ENCODE data around the gene RPS5. TPM values are rescaled to one million over a fixed set of nuclear protein-coding genes. Genes with fewer than 3 reads are reported as not detected.

The RPS5 gene
- total and polyA plus RNA-seq, 9 of the 15 experiments (the other 6 are each of a cell fraction or from before 2014, with no cell fraction given): 1,228 to 3,570 (median 2,484) TPM

DNA sequence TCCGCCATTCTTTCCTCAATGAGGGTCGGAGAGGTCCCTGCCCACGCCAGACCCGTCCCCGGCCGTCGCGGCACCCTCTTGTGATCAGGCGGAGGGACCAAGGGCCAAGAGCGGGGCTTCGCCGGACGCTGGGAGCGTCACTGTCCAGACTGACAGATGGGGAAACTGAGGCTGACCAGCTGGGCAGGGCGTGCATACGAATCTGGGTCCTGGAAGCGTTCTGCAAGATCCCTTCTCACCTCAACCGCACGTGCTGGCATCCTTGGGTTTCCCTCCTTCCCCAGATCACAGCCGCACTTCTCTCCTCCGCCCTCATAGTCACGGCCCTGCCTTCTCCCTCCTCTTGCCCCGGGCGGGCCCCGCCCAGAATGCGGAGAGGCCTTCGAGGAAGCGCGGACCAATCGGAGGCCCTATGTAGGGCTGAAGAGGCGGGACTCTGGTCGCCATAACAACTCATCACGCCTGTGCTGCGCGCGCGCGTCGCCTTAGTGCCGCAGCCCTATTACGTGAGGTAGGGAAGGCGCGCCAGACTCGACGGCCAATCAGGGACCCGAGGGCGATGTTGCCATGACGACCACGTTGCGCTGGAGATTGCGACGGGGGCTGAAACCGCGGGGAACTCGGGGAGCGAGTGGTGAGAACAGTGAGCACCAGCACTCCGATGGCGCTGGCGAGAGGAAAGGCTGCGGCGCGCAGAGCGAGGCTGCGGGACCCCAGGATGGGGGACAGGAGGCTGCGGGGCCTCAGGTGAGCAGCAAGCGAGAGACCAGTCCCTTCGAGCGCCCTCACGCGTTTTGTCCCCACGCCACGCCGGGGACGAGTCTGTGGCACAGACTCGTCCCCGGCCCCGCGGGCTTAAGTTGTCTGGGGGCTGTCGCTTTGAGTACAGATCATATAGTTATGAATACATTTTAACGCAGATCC lies 14.1 kb downstream of the RPS5 start (continued):
- TF ChIP-seq, protein P1, sequence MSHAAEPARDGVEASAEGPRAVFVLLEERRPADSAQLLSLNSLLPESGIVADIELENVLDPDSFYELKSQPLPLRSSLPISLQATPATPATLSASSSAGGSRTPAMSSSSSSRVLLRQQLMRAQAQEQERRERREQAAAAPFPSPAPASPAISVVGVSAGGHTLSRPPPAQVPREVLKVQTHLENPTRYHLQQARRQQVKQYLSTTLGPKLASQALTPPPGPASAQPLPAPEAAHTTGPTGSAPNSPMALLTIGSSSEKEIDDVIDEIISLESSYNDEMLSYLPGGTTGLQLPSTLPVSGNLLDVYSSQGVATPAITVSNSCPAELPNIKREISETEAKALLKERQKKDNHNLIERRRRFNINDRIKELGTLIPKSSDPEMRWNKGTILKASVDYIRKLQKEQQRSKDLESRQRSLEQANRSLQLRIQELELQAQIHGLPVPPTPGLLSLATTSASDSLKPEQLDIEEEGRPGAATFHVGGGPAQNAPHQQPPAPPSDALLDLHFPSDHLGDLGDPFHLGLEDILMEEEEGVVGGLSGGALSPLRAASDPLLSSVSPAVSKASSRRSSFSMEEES (CRISPR knock-in tag; IDR thresholded peaks at IDR 0.05): no peak
- TF ChIP-seq, protein P2, sequence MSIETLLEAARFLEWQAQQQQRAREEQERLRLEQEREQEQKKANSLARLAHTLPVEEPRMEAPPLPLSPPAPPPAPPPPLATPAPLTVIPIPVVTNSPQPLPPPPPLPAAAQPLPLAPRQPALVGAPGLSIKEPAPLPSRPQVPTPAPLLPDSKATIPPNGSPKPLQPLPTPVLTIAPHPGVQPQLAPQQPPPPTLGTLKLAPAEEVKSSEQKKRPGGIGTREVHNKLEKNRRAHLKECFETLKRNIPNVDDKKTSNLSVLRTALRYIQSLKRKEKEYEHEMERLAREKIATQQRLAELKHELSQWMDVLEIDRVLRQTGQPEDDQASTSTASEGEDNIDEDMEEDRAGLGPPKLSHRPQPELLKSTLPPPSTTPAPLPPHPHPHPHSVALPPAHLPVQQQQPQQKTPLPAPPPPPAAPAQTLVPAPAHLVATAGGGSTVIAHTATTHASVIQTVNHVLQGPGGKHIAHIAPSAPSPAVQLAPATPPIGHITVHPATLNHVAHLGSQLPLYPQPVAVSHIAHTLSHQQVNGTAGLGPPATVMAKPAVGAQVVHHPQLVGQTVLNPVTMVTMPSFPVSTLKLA (conservative IDR thresholded peaks at IDR 0.05): peak; percentile 79 to 88
- TF ChIP-seq CBX8 (IDR thresholded peaks at IDR 0.05; ENCODE audit: borderline replicate concordance, extremely low read depth, low read depth, low read length, poor library complexity, severe bottlenecking) (no peak), SRSF1 (IDR thresholded peaks at IDR 0.05; ENCODE audit: low read depth, low read length) (no peak), MTA1 (IDR thresholded peaks at IDR 0.05; ENCODE audit: borderline replicate concordance) (peak; percentile 97), NR2C2 (CRISPR knock-in tag; IDR thresholded peaks at IDR 0.05) (0 out of 2 replicates have a peak, but pooled peaks have one; percentile 18), NR2C2 (tag; IDR thresholded peaks at IDR 0.05) (peak; percentile 23; the same call in 1 of the 2 replicates), ZC3H11A (IDR thresholded peaks at IDR 0.05; ENCODE audit: low read depth, low read length) (no peak), POLR2AphosphoS5 (IDR thresholded peaks at IDR 0.05; ENCODE audit: control insufficient read depth, insufficient read depth, low read depth, low read length) (peak; percentile 89), SRSF9 (IDR thresholded peaks at IDR 0.05; ENCODE audit: borderline replicate concordance, low read depth, low read length) (no peak), ZNF140 (CRISPR knock-in tag; IDR thresholded peaks at IDR 0.05) (no peak), TRIM28 (IDR thresholded peaks at IDR 0.05) (no peak), CEBPB (tag; IDR thresholded peaks at IDR 0.05) (peak; percentile 26; the same call in 1 of the 2 replicates), POLR3A (IDR thresholded peaks at IDR 0.05; ENCODE audit: borderline replicate concordance, extremely low read depth, insufficient read depth, insufficient read length) (no peak), NR2F6 (CRISPR knock-in tag; IDR thresholded peaks at IDR 0.05) (no peak)
- TF ChIP-seq, protein P3, sequence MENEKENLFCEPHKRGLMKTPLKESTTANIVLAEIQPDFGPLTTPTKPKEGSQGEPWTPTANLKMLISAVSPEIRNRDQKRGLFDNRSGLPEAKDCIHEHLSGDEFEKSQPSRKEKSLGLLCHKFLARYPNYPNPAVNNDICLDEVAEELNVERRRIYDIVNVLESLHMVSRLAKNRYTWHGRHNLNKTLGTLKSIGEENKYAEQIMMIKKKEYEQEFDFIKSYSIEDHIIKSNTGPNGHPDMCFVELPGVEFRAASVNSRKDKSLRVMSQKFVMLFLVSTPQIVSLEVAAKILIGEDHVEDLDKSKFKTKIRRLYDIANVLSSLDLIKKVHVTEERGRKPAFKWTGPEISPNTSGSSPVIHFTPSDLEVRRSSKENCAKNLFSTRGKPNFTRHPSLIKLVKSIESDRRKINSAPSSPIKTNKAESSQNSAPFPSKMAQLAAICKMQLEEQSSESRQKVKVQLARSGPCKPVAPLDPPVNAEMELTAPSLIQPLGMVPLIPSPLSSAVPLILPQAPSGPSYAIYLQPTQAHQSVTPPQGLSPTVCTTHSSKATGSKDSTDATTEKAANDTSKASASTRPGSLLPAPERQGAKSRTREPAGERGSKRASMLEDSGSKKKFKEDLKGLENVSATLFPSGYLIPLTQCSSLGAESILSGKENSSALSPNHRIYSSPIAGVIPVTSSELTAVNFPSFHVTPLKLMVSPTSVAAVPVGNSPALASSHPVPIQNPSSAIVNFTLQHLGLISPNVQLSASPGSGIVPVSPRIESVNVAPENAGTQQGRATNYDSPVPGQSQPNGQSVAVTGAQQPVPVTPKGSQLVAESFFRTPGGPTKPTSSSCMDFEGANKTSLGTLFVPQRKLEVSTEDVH (IDR thresholded peaks at IDR 0.05; ENCODE audit: low read depth, partially characterized antibody): peak; percentile 67
- TF ChIP-seq, protein P4, sequence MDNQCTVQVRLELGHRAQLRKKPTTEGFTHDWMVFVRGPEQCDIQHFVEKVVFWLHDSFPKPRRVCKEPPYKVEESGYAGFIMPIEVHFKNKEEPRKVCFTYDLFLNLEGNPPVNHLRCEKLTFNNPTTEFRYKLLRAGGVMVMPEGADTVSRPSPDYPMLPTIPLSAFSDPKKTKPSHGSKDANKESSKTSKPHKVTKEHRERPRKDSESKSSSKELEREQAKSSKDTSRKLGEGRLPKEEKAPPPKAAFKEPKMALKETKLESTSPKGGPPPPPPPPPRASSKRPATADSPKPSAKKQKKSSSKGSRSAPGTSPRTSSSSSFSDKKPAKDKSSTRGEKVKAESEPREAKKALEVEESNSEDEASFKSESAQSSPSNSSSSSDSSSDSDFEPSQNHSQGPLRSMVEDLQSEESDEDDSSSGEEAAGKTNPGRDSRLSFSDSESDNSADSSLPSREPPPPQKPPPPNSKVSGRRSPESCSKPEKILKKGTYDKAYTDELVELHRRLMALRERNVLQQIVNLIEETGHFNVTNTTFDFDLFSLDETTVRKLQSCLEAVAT (IDR thresholded peaks at IDR 0.05): no peak
